GM06990 (cell line): ENCODE data around the gene MINK1.

Source experiments
- DNase-seq: peaks from one replicate; pipeline ENCODE4 v3.0.0-alpha.2; 2011; ENCODE audit not compliant: insufficient read length; ENCODE audit errors: extremely low read depth
- H3K27me3 ChIP-seq: replicated peaks from 2 replicates; pipeline ENCODE4 v1.6.0; 2011; ENCODE audit warnings: low read length; ENCODE audit not compliant: control insufficient read depth, insufficient read depth
- H3K36me3 ChIP-seq: 2 replicates; pipeline ENCODE4 v1.5.1; 2011; ENCODE audit warnings: low read length; ENCODE audit not compliant: control insufficient read depth, insufficient read depth
- H3K4me3 ChIP-seq: replicated peaks from 2 replicates; pipeline ENCODE4 v1.5.1; 2011; ENCODE audit warnings: low read depth, mild to moderate bottlenecking, control low read depth, low read length
- CTCF ChIP-seq: IDR thresholded peaks from 2 replicates; pipeline ENCODE4 v1.5.1; 2011; ENCODE audit warnings: low read length, control low read depth, mild to moderate bottlenecking, inconsistent platforms; ENCODE audit not compliant: insufficient read depth, poor library complexity, severe bottlenecking

MINK1 gene

GRCh38 chr17:4807605-4808377, 25.3 kb upstream of the MINK1 start:
- Histone ChIP-seq H3K36me3 (peaks cover 2% of the 10 kb centered on the region), H3K4me3 (peak overlapping the region; percentile 76), H3K27me3 (no peaks in the 10 kb centered on the region)
- no peak for DNase-seq
- no peak for TF ChIP-seq CTCF

- Histone ChIP-seq H3K4me3 (no peak overlapping the region), H3K27me3 (no peaks in the 10 kb centered on the region), H3K36me3 (peaks cover 2% of the 10 kb centered on the region)
- DNase-seq = no peak
- no peak for TF ChIP-seq CTCF
Observed at GRCh38 chr17:4808378-4808767, 24.8 kb upstream of the MINK1 start.

- no peaks in the 10 kb centered on the region for H3K27me3 ChIP-seq
- DNase-seq = no peak
- TF ChIP-seq CTCF = no peak
- H3K4me3 ChIP-seq = no peak overlapping the region
- peaks cover 3% of the 10 kb centered on the region for H3K36me3 ChIP-seq
Observed at GRCh38 chr17:4810696-4811290, 22.3 kb upstream of the MINK1 start.

- no peaks in the 10 kb centered on the region for H3K27me3 ChIP-seq
- no peak for TF ChIP-seq CTCF
- peaks cover 4% of the 10 kb centered on the region for H3K36me3 ChIP-seq
- H3K4me3 ChIP-seq = no peak overlapping the region
- DNase-seq = no peak
Observed at GRCh38 chr17:4811471-4811870, 21.7 kb upstream of the MINK1 start.

GRCh38 chr17:4812690-4813089, 20.4 kb upstream of the MINK1 start:
- no peak for TF ChIP-seq CTCF
- Histone ChIP-seq H3K4me3 (no peak overlapping the region), H3K27me3 (no peaks in the 10 kb centered on the region), H3K36me3 (peaks cover 4% of the 10 kb centered on the region)
- no peak for DNase-seq
